Aorta (tissue), 5 donors: Measurements from ENCODE around the gene GPATCH3. TPM values are rescaled to one million over a fixed set of nuclear protein-coding genes. Genes with fewer than 3 reads are reported as not detected.
A peak's percentile ranks its signal among the peaks of the same experiment; 100 is the strongest.

Experiments
- ATAC-seq: fragments of 200-7000 bp; cut with Tn5 transposase; one replicate; pipeline ENCODE4 v1.9.1; 2022; ENCODE audit warnings: moderate library complexity; ENCODE audit not compliant: low FRiP score
- DNase-seq, 2 donors: peaks; one replicate each; pipeline ENCODE4 v3.0.0-alpha.2; 2020
- H3K27ac ChIP-seq, 2 donors: one replicate each; pipeline ENCODE4 v1.5.1; 2013; ENCODE audit warnings: low read length in 2 of 2, mild to moderate bottlenecking in 2 of 2, moderate library complexity in 2 of 2, control low read depth in 1 of 2, inconsistent platforms in 1 of 2, low read depth in 1 of 2
- H3K27me3 ChIP-seq, 2 donors: one replicate each; pipeline ENCODE4 v1.6.1; 2013; ENCODE audit warnings: control low read depth in 1 of 2, low read length in 1 of 2, mild to moderate bottlenecking in 1 of 2, moderate library complexity in 1 of 2; ENCODE audit not compliant: insufficient read depth in 2 of 2, control insufficient read depth in 1 of 2
- H3K36me3 ChIP-seq, 2 donors: one replicate each; pipeline ENCODE4 v1.6.1; 2013; ENCODE audit warnings: control low read depth in 1 of 2, low read length in 1 of 2, mild to moderate bottlenecking in 1 of 2; ENCODE audit not compliant: insufficient read depth in 2 of 2, control insufficient read depth in 1 of 2
- H3K4me1 ChIP-seq, 2 donors: one replicate each; pipeline ENCODE4 v1.6.1; 2013; ENCODE audit warnings: low read length in 2 of 2, control low read depth in 1 of 2, mild to moderate bottlenecking in 1 of 2, moderate library complexity in 1 of 2; ENCODE audit not compliant: insufficient read depth in 2 of 2, control insufficient read depth in 1 of 2
- H3K4me3 ChIP-seq, 2 donors: one replicate each; pipeline ENCODE4 v1.5.1; 2013; ENCODE audit warnings: low read length in 2 of 2, control low read depth in 1 of 2, mild to moderate bottlenecking in 1 of 2
- H3K9me3 ChIP-seq: one replicate; pipeline ENCODE4 v1.6.1; 2013; ENCODE audit warnings: mild to moderate bottlenecking, low read length; ENCODE audit not compliant: control insufficient read depth
- WGBS, 2 donors: extraction: QIAGEN DNeasy Blood & Tissue Kit; methylation state at CpG; one replicate each; pipeline ENCODE4 v1.1.7; 2013; 5-methylcytosine and 5-hydroxymethylcytosine counted together
- intact Hi-C, 2 donors: fragments of 100-400 bp; cut with DNase I; formaldehyde crosslinking; loops; one replicate each; pipeline versions ENCODE4 v1.14.2 to v1.15.0; 2022
- polyA plus RNA-seq, 2 donors: library from polyadenylated mRNA; stranded (reverse); fragments of 200-250 nt; gene quantifications; one replicate each; pipeline ENCODE4 v1.2.3, GENCODE V29; 2013
- total RNA-seq, 2 donors: library from RNA; stranded (reverse); fragmentation: NEBNext Ultra II Directional; extraction: Animal tissue kit (Norgen Biotek cat#: 25700); gene quantifications; one replicate each; pipeline ENCODE4 v1.2.1, GENCODE V29; 2021
- donor health status: healthy with polysubstance abuse.
- donor health status: Bipolar disorder and iron deficiency.
- donor health status: DM: no; HTN: no; CAD: no.
- donor health status: DM: no; HTN: no; CAD: no.
- donor health status: DM: yes; HTN: yes; CAD: no.

GPATCH3 gene
- total and polyA plus RNA-seq, 4 donors, result 7.5 to 16.4 (median 11.2) TPM

GRCh38 chr1:26855636-26856035, 44.6 kb downstream of the GPATCH3 start:
- intact Hi-C loops, result no loop called here
- 89 to 98% methylated on average over 4 of the region's 4 CpGs for WGBS, 2 donors
- Histone ChIP-seq H3K4me3 (no peak overlapping the region), H3K27me3 (no peaks in the 10 kb centered on the region), H3K36me3 (peaks cover 0 to 6% of the 10 kb centered on the region in 2 donors), H3K4me1 (no peaks in the 10 kb centered on the region), H3K9me3 (no peaks in the 10 kb centered on the region), H3K27ac (no peak overlapping the region)
- DNase-seq (no peak), ATAC-seq (no peak)

- H3K4me1 ChIP-seq, result no peaks in the 10 kb centered on the region
- intact Hi-C loops, result no loop called here
- WGBS, 2 donors, result 77 to 81% methylated on average over 3 to 5 of the region's 5 CpGs
- H3K4me3 ChIP-seq, result no peak overlapping the region
- H3K27ac ChIP-seq, result no peak overlapping the region
- H3K27me3 ChIP-seq, result no peaks in the 10 kb centered on the region
- ATAC-seq (no peak), DNase-seq (no peak)
- no peaks in the 10 kb centered on the region for H3K9me3 ChIP-seq
- peaks cover 0 to 7% of the 10 kb centered on the region in 2 donors for H3K36me3 ChIP-seq
These were observed 45.4 kb downstream of the GPATCH3 start for GRCh38 chr1:26854906-26855305.

GRCh38 chr1:26853600-26853999, 46.7 kb downstream of the GPATCH3 start:
- Histone ChIP-seq H3K36me3 (peaks cover 0 to 7% of the 10 kb centered on the region in 2 donors), H3K9me3 (no peaks in the 10 kb centered on the region), H3K27me3 (no peaks in the 10 kb centered on the region), H3K4me1 (no peaks in the 10 kb centered on the region), H3K4me3 (no peak overlapping the region), H3K27ac (no peak overlapping the region)
- ATAC-seq, result no peak
- DNase-seq, result no peak
- 94 to 96% methylated on average over 10 of the region's 10 CpGs for WGBS, 2 donors
- intact Hi-C loops, result loop anchor here (1.0 kb wide), 2 partner anchors 23 to 25 kb away; no protein-coding TSS in a partner anchor

- peaks cover 0 to 7% of the 10 kb centered on the region in 2 donors for H3K36me3 ChIP-seq
- DNase-seq, result peak; percentile 93 to 96
- intact Hi-C loops, result loop anchor here (1.0 kb wide), 2 partner anchors 23 to 25 kb away; no protein-coding TSS in a partner anchor
These were observed 47.1 kb downstream of the GPATCH3 start for GRCh38 chr1:26853156-26853555.

GRCh38 chr1:26852701-26853100, 47.6 kb downstream of the GPATCH3 start:
- H3K27me3 ChIP-seq, result no peaks in the 10 kb centered on the region
- ATAC-seq, result no peak
- WGBS, 2 donors, result 61 to 64% methylated on average over 9 of the region's 9 CpGs
- H3K9me3 ChIP-seq, result no peaks in the 10 kb centered on the region
- H3K36me3 ChIP-seq, result peaks cover 0 to 7% of the 10 kb centered on the region in 2 donors
- H3K27ac ChIP-seq, result no peak overlapping the region
- intact Hi-C loops, result loop anchor here (1.0 kb wide), 2 partner anchors 24 to 26 kb away; no protein-coding TSS in a partner anchor
- no peak for DNase-seq
- H3K4me1 ChIP-seq, result no peaks in the 10 kb centered on the region
- no peak overlapping the region for H3K4me3 ChIP-seq

More at GRCh38 chr1:26853156-26853555, 47.1 kb downstream of the GPATCH3 start:
- 6% methylated on average over 3 of the region's 3 CpGs for WGBS, 2 donors
- Histone ChIP-seq H3K4me3 (no peak overlapping the region), H3K9me3 (no peaks in the 10 kb centered on the region), H3K4me1 (no peaks in the 10 kb centered on the region), H3K27ac (no peak overlapping the region), H3K27me3 (no peaks in the 10 kb centered on the region)
- ATAC-seq, result peak; percentile 81

- H3K36me3 ChIP-seq, result peaks cover 0 to 7% of the 10 kb centered on the region in 2 donors
- no peak overlapping the region for H3K27ac ChIP-seq
- H3K27me3 ChIP-seq, result no peaks in the 10 kb centered on the region
- intact Hi-C loops, result no loop called here
- H3K4me1 ChIP-seq, result no peaks in the 10 kb centered on the region
- no peak for DNase-seq
- no peaks in the 10 kb centered on the region for H3K9me3 ChIP-seq
- WGBS, 2 donors, result 70 to 75% methylated on average over 12 of the region's 12 CpGs
- ATAC-seq, result no peak
- H3K4me3 ChIP-seq, result no peak overlapping the region
These were observed 49.1 kb downstream of the GPATCH3 start for GRCh38 chr1:26851106-26851684.

- no peak overlapping the region for H3K27ac ChIP-seq
- intact Hi-C loops, result no loop called here
- no peaks in the 10 kb centered on the region for H3K27me3 ChIP-seq
- H3K4me3 ChIP-seq, result no peak overlapping the region
- DNase-seq (peak; percentile 62 to 89), ATAC-seq (peak; percentile 48)
- H3K4me1 ChIP-seq, result no peaks in the 10 kb centered on the region
- H3K36me3 ChIP-seq, result peaks cover 0 to 7% of the 10 kb centered on the region in 2 donors
- WGBS, 2 donors, result 51 to 54% methylated on average over 10 of the region's 10 CpGs
- no peaks in the 10 kb centered on the region for H3K9me3 ChIP-seq
These were observed 51.1 kb downstream of the GPATCH3 start for GRCh38 chr1:26848941-26849774.

- no peak overlapping the region for H3K4me3 ChIP-seq
- DNase-seq (no peak), ATAC-seq (no peak)
- 87% methylated on average over 10 of the region's 10 CpGs for WGBS, 2 donors
- H3K36me3 ChIP-seq, result peaks cover 0 to 7% of the 10 kb centered on the region in 2 donors
- H3K27ac ChIP-seq, result no peak overlapping the region
- H3K9me3 ChIP-seq, result no peaks in the 10 kb centered on the region
- no peaks in the 10 kb centered on the region for H3K4me1 ChIP-seq
- H3K27me3 ChIP-seq, result no peaks in the 10 kb centered on the region
- intact Hi-C loops, result no loop called here
These were observed 51.8 kb downstream of the GPATCH3 start for GRCh38 chr1:26848499-26848898.
